Sigmoid colon (tissue), 4 donors: ENCODE measurements around the gene LBX2.
A peak's percentile ranks its signal among the peaks of the same experiment; 100 is the strongest.

Experiments
- CTCF ChIP-seq, 4 experiments: fragments of 450-650 bp in 3 of 4; fragments of 200-600 bp in 1 of 4; IDR thresholded peaks; one replicate each; pipeline ENCODE4 v1.5.1; 2016 to 2019; ENCODE audit warnings: antibody characterized with exemption in 4 of 4, mild to moderate bottlenecking in 3 of 4, moderate library complexity in 2 of 4
- EP300 ChIP-seq, 4 donors: sonication (generic); formaldehyde crosslinking; IDR thresholded peaks; one replicate each; pipeline ENCODE4 v1.6.1; 2017; ENCODE audit warnings: antibody characterized with exemption in 4 of 4
- POLR2A ChIP-seq, 2 donors: fragments of 450-650 bp; IDR thresholded peaks; one replicate each; pipeline ENCODE4 v1.6.1; 2016; ENCODE audit warnings: antibody characterized with exemption in 2 of 2, mild to moderate bottlenecking in 2 of 2, moderate library complexity in 2 of 2
- POLR2AphosphoS5 ChIP-seq, 4 donors: sonication (generic); formaldehyde crosslinking; IDR thresholded peaks; one replicate each; pipeline ENCODE4 v1.6.1; 2017; ENCODE audit warnings: antibody characterized with exemption in 4 of 4

GRCh38 chr2:74507145-74507925, 7.9 kb upstream of the LBX2 start, which contains the start of gene PCGF1:
- TF ChIP-seq CTCF (IDR thresholded peaks at IDR 0.05) (peak in 2 of 4 experiments; percentile 12 to 17), EP300 (IDR thresholded peaks at IDR 0.05) (no peak), POLR2AphosphoS5 (IDR thresholded peaks at IDR 0.05) (peak; percentile 51 to 85 (median 70)), POLR2A (IDR thresholded peaks at IDR 0.05) (no peak)
